GM19240 (cell line): ENCODE results near the gene TMEM91.
"Not testable (repeated sequence)": the region's sequence is repeated elsewhere in the genome, so short reads cannot be mapped to it uniquely, and the experiment has no call there.

Source experiments
- DNase-seq: peaks from one replicate; pipeline ENCODE4 v3.0.0; 2011; ENCODE audit warnings: low spot score; ENCODE audit not compliant: insufficient read length

TMEM91 gene

GRCh38 chr19:41376241-41376997 is at the start of gene TMEM91:
Gene TMEM91, plus strand, starts transcription at chr19:41376533. Its CDS starts 1,777 bp downstream, at chr19:41378310.
- no peak for DNase-seq

- no peak for DNase-seq
Observed at GRCh38 chr19:41327076-41327575, 49.2 kb upstream of the TMEM91 start.

- DNase-seq, result peak; percentile 89
Observed at GRCh38 chr19:41327576-41328156, 48.7 kb upstream of the TMEM91 start.

GRCh38 chr19:41328157-41328841 is 48.0 kb upstream of the TMEM91 start:
- no peak for DNase-seq

- DNase-seq, result no peak
Observed at GRCh38 chr19:41328842-41329225, 47.5 kb upstream of the TMEM91 start.

GRCh38 chr19:41330481-41330880 is 45.9 kb upstream of the TMEM91 start:
- no peak for DNase-seq

- no peak for DNase-seq
Observed at GRCh38 chr19:41330946-41331678, 45.2 kb upstream of the TMEM91 start.

GRCh38 chr19:41332000-41332399 is 44.3 kb upstream of the TMEM91 start:
- DNase-seq, result no peak

- DNase-seq, result no peak
Observed at GRCh38 chr19:41332468-41332867, 43.9 kb upstream of the TMEM91 start.

- no peak for DNase-seq
Observed at GRCh38 chr19:41334793-41335192, 41.5 kb upstream of the TMEM91 start.

- no peak for DNase-seq
Observed at GRCh38 chr19:41335467-41335866, 40.9 kb upstream of the TMEM91 start.

- no peak for DNase-seq
Observed at GRCh38 chr19:41339936-41340335, 36.4 kb upstream of the TMEM91 start.

GRCh38 chr19:41341669-41342490 is 34.5 kb upstream of the TMEM91 start:
- DNase-seq, result no peak

GRCh38 chr19:41344162-41344561 is 32.2 kb upstream of the TMEM91 start:
- DNase-seq, result no peak

GRCh38 chr19:41346916-41347315 is 29.4 kb upstream of the TMEM91 start:
- DNase-seq, result not testable (repeated sequence)

- no peak for DNase-seq
Observed at GRCh38 chr19:41350735-41351338, 25.5 kb upstream of the TMEM91 start.

GRCh38 chr19:41351339-41352245 is 24.7 kb upstream of the TMEM91 start:
- peak; percentile 82 for DNase-seq

GRCh38 chr19:41352279-41352608 is 24.1 kb upstream of the TMEM91 start:
- DNase-seq, result no peak
